HL-60 (cell line): Measurements from ENCODE around the gene RD3L.

Experiments
- CTCF ChIP-seq: IDR thresholded peaks from one replicate; pipeline ENCODE4 v1.5.1; 2011; ENCODE audit warnings: low read length, control low read depth, inconsistent platforms; ENCODE audit not compliant: insufficient read depth
- GABPA ChIP-seq: IDR thresholded peaks from 2 replicates; pipeline ENCODE4 v1.6.1; 2012; ENCODE audit warnings: low read depth
- POLR2AphosphoS5 ChIP-seq: IDR thresholded peaks from 2 replicates; pipeline ENCODE4 v1.6.1; 2012; ENCODE audit warnings: low read depth

- TF ChIP-seq GABPA (no peak), CTCF (no peak), POLR2AphosphoS5 (no peak)
Measured at GRCh38 chr14:103898711-103899110, 43.6 kb downstream of the RD3L start.
